ENCODE data around the gene GRB7.

Gene GRB7

GRCh38 chr17:39775031-39775430 lies 37.3 kb downstream of the GRB7 start:
- DNase-seq = no peak

GRCh38 chr17:39776252-39776651 lies 38.5 kb downstream of the GRB7 start:
- DNase-seq = no peak

GRCh38 chr17:39777534-39778365 lies 40.0 kb downstream of the GRB7 start:
- no peak for DNase-seq

- no peak for DNase-seq
Observed at GRCh38 chr17:39781031-39781860, 43.5 kb downstream of the GRB7 start.

- no peak for DNase-seq
Observed at GRCh38 chr17:39781861-39782213, 44.1 kb downstream of the GRB7 start.

GRCh38 chr17:39782481-39782880 lies 44.7 kb downstream of the GRB7 start:
- DNase-seq = no peak

GRCh38 chr17:39782980-39783379 lies 45.2 kb downstream of the GRB7 start:
- no peak for DNase-seq

GRCh38 chr17:39787041-39787440 lies 49.3 kb downstream of the GRB7 start:
- DNase-seq = no peak

GRCh38 chr17:39787743-39788484 lies 50.2 kb downstream of the GRB7 start:
- no peak for DNase-seq

- DNase-seq = no peak
Observed at GRCh38 chr17:39791111-39791992, 53.6 kb downstream of the GRB7 start.

GRCh38 chr17:39792526-39793221 lies 54.9 kb downstream of the GRB7 start:
- DNase-seq = no peak

- no peak for DNase-seq
Observed at GRCh38 chr17:39793301-39793872, 55.6 kb downstream of the GRB7 start.

- DNase-seq = no peak
Observed at GRCh38 chr17:39794249-39794970, 56.7 kb downstream of the GRB7 start.

Measured in activated CD8-positive, alpha-beta memory T cell treated with anti-CD3 and anti-CD28 coated beads, Interleukin-2, amount 50 U/mL, for 48 hours (primary cell).